HG02885 (cell line): ENCODE results near the gene TUBGCP2.
"Not testable (repeated sequence)": the region's sequence is repeated elsewhere in the genome, so short reads cannot be mapped to it uniquely, and the experiment has no call there.

Experiments
- ATAC-seq: cut with Tn5 transposase; IDR thresholded peaks from one replicate; pipeline ENCODE4 v1.9.1; 2021; ENCODE audit warnings: mild to moderate bottlenecking; ENCODE audit not compliant: unreplicated experiment, poor library complexity

The TUBGCP2 gene

DNA sequence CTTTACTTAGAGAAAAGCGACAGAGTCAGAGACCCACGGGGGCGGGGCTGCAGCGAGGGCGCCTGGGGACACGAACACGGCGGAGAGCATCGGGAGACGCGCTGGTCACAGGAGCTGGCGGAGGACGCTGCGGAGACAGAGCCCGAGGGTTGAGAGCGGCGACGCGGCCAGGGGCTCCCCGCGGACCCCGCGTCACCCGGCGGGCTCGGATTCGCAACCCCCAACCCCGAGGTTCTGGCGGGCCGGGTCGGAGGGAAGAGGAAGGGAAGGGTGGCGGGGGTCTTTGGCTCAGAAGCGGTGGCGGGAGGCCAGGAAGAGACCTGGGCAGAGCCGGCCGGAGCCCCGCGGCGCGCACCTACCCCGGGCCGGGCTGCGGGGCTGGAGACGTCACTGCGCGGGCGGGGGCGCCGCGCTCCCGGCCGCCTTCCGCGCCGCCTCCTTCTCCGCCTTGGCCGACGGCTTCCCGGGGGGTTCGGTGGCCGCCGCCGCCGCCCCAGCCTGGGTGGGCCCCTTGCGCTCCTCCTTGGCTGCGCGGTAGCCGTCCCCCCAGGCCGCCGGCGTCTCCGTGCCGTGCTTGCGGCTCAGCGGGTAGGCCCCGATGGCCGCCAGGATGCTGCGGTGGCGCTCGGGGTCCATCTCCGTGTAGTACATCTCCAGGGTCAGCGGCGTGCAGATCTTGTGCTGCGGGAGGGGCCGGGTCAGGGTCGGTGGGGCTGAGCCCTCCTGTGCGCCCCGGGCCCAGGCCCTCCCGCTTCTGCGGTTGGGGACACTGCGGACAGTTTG, 17.0 kb upstream of the TUBGCP2 start:
- no peak for ATAC-seq

DNA sequence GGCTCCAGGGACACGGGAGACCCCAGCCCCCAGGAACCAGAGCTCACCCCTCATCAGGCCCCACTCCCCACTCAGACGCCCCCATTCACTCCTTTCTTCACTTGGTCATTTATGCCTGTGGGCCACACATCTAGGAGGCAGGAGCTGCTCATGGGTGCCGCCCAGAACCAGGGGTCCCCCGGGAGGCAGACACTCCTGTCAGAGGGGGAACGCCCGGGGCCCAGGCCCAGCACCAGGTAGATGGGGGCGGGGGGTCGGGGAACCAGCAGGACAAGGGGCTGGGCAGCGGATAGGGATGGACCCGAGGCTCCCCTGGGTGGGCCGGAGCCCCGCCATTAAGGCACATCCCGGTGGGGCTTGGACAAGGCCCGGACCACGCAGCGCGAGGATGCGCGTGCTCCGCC, 16.2 kb upstream of the TUBGCP2 start:
- no peak for ATAC-seq

DNA sequence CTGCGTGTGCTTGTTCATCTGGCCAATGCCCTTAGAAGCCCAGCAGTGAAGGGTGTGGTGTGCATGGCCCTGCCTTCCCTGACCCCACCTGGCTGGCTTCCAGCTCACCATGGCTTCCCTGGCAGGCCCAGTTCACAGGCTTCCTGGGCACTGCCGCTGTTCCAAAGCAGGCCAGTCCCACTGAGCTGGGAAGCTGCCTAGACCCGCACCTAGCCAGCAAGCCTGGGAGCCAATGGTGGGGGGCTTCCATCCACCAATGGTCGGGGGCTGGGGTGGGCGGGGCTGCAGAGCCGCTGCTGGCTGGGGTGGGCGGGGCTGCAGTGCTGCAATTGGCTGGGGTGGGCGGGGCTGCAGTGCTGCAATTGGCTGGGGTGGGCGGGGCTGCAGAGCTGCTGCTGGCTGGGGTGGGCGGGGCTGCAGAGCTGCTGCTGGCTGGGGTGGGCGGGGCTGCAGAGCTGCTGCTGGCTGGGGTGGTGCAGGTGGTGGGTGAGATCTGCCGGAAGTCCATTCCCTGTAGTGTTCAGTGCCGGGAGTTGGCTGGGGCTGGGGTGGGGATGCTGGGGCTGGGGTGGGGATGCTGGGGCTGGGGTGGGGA, 15.6 kb upstream of the TUBGCP2 start:
- ATAC-seq: peak; percentile 54

DNA sequence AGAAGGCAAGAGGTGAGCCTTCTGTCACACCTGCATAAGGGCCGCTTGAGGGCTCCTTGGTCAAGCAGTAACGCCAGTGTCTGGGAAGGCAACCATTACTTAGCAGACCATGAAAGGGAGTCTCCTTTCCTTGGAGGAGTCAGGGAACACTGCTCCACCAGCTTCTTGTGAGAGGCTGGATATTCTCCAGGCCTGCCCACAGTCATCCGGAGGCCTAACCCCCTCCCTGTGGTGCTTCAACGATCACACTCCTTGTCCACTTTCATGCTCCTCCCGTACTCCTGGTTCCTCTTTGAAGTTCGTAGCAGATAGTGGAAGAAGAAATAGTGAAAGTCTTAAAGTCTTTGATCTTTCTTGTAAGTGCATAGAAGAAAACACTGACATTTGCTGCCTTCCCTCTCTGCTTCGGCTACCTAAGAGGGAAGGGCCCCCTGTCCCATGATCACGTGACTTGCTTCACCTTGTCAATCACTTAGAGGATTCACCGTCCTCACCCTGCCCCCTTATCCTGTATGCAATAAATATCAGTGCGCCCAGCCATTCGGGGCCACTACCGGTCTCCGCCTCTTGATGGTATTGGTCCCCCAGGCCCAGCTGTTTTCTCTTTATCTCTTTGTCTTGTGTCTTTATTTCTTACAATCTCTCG, 13.5 kb upstream of the TUBGCP2 start:
- ATAC-seq: not testable (repeated sequence)

DNA sequence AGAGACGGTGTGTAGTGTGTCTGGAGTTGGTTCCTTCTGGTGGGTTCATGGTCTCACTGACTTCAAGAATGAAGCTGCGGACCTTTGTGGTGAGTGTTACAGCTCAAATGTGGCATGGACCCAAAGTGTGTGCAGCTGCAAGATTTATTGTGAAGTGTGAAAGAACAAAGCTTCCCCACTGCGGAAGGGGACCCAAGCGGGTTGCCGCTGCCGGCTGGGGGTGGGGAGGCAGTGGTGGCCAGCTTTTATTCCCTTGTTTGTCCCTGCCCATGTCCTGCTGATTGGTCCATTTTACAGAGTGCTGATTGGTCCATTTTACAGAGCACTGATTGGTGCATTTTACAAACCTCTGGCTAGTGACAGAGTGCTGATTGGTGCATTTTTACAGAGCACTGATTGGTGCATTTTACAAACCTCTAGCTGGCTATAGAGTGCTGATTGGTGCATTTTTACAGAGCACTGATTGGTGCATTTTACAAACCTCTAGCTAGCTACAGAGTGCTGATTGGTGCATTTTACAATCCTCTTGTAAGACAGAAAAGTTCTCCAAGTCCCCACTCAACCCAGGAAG, 12.3 kb upstream of the TUBGCP2 start:
- ATAC-seq: not testable (repeated sequence)

DNA sequence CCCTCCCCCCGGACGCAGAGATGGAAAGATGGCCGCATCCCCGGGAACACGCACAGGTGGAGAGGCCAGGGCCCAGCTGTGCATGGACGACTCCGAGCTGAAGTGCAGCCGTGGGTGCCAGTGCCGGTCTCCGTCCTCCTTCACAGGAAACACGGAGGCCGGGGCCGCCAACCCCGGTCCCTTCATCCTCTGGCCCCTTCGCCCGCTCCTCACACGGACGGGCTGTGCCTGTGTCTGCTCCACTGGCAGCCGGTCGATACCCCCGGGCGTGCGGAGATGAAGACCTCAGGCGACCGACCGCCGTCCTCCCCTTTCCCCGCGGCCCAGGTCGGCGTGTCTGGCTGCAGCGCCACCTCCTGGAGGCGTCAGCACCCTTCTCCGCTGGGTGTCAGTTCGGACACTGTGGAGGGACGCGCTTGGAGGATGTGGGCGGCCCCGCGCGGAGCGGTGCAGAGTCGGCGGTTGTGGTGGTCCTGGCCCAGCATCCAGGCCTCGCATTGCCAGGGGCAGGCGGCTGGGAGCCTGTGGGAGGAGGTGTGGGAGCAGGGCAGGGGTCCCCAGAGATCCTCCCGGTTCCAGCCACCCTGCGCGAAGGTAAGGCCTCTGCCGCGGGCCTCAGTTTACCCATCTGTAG, 9.9 kb upstream of the TUBGCP2 start:
- peak; percentile 76 for ATAC-seq

DNA sequence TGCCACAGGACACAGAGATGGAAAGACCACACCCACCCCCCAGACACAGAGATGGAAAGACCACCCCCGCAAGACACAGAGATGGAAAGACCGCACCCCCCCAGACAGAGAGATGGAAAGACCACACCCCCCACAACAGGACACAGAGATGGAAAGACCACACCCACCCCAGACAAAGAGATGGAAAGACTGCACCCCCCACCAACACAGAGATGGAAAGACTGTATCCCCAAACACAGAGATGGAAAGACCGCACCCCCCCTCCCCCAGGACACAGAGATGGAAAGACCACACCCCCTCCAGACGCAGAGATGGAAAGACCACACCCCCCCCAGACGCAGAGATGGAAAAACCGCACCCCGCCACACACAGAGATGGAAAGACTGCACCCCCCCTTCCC, 8.1 kb upstream of the TUBGCP2 start:
- no peak for ATAC-seq

DNA sequence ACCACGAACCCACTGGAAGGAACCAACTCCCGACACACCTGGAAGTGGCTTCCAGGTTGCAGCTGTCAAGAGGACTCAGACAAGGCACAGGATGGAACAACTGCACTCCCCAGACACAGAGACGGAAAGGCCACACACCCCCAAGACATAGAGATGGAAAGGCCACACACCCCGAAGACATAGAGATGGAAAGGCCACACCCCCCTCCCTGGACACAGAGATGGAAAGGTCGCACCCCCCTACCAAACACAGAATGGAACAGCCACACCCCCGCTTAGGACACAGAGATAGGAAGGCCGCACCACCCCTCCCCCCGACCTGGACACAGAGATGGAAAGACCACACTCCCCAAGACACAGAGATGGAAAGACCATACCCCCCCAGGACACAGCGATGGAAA, 7.6 kb upstream of the TUBGCP2 start:
- no peak for ATAC-seq

DNA sequence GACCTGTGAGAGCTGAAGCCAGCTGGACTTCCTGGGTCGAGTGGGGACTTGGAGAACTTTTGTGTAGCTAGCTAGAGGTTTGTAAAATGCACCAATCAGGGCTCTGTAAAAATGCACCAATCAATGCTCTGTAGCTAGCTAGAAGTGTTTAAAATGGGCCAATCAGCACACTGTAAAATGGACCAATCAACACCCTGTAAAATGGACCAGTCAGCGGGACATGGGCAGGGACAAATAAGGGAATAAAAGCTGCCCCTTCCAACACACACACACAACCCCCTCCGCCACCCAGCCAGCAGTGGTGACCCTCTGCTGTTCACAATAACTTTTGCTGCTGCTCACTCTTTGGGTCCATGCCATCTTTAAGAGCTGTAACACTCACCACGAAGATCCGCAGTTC, 7.2 kb upstream of the TUBGCP2 start:
- no peak for ATAC-seq

DNA sequence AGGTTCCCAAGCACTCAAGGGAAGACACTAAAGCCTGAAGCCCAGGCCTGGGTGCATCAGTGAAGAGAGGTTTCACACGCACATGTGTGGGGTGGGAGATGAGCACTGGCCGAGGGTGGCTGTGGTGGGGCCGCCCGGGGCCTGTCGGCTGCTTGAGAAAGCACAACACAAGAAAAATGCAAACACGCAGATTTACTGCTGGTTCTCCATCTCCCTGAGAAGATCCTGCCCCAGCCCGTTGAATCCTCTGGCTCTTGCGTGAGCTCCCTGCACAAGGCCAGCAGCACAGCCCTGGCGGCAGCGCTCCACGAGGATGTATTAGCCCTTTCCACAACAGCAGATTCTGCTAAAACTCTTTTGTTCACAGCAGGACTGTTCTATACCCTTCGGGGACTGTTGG, 6.2 kb upstream of the TUBGCP2 start:
- no peak for ATAC-seq

DNA sequence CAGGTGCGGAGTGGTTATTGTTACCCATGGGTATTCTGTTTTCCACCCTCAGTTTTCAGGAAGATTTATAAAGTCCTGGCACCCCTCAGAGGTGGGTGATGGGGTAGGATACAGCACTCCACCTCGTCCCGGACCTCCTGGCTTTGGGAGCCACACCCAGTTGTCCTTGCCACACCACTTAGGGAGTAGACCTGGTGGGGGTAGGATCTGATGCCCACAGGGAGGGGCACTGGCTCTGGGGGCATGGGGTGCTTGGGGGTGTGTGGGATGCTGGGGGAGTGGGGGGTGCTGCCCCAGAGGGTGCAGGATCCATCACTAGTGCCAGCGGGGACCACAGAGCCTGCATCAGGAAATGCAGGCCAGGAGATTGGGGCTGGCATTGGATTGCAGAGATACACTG, 4.5 kb upstream of the TUBGCP2 start:
- no peak for ATAC-seq

DNA sequence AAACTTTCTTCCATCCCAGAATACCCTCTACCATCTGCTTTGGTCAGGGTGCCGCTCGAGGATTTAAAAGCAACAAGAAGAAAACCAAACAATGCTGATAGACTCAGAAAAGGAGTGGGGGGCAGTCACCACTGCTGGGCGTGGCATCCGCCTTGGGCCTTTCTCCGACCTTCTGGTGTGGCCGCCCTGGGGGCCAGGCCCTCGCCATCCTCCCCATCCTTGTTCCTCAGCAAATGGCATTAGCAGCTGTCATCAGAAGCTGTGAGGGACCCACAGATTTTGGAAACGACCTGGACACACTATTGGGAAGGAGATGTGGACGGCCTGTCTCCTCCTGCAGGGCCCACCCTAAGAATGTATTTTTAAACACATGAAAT, 4.1 kb upstream of the TUBGCP2 start:
- ATAC-seq: no peak

DNA sequence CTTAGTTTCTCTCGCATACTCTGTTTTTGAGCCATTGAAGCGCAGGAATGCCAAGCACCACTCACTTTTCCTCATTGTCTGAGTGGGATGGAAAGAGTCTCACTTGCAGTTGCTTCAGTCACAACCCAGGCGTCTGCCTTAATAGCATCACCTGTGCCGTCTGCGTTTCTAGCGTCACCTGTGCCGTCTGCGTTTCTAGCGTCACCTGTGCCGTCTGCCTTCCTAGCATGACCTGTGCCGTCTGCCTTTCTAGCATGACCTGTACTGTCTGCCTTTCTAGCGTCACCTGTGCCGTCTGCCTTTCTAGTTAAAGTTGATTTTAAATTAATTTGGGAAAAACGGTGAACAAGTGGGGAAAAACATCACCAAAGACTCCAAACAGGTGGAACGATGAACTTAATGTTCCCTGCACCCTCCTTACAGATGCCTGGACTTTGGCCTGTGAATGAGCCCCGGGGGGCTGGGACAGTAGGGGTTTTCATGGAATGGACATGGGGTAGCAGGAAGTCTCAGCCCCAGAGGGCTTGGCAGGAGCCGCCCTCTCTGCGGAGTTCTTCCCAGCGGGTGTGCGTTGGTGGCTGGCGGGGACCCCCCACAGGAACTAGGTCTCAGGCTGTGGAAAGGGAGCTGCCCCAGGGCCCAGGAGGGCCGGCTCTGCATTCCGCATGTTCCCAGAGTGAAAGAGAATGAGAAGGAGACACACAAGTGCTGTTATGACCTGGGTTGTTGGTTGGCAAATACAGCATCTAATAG, 3.5 kb upstream of the TUBGCP2 start:
- ATAC-seq: no peak

DNA sequence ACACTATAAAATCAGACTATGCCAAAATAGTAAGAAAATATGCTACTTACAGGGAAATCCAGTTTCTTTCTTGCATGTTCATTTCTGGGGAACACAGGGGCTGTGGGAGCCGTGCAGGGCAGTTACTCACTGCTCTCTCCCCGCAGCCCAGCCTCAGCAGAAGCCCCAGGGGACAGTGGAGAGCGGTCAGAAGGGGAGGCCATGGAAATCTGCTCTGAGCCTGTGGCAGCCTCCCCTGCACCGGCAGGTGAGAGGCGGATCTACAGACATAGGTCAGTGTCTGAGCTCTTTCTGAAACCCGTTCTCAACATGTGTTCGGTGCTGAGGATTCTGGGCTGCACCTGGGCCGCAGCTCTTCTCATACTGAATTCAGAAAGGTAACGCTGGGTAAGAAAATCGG, 2.9 kb upstream of the TUBGCP2 start:
- ATAC-seq: no peak

DNA sequence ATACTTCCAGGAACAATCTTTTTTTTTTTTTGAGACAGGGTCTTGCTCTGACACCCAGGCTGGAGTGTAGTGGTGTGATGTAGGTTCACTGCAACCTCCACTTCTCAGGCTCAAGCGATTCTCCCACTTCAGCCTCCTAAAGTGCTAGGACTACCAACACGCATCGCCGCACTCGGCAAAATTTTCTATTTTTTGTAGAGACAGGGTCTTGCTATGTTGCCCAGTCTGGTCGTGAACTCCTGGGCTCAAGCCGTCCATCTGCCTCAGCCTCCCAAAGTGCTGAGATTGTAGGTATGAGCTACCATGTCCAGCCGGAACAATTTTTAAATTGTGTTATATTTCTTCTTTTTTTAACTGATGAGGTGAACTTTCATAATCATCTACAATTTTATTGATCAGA, 2.1 kb upstream of the TUBGCP2 start:
- no peak for ATAC-seq

DNA sequence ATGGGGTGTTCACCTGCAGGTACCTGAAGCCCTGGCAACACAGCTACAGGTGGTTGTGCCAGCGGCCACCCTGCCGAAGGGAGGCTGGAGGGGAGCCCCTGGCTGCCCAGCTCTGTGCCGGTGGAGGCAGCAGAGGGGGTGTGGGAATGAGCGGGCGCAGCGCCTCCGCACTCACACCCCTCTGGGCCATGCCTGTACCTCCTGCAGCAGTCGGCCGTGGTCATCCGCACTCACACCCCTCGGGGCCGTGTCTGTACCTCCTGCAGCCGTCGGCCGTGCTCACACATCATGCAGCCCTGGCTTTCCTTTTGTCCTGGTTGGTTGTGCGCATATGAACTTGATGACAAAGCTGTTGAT, 1.7 kb upstream of the TUBGCP2 start:
- no peak for ATAC-seq

DNA sequence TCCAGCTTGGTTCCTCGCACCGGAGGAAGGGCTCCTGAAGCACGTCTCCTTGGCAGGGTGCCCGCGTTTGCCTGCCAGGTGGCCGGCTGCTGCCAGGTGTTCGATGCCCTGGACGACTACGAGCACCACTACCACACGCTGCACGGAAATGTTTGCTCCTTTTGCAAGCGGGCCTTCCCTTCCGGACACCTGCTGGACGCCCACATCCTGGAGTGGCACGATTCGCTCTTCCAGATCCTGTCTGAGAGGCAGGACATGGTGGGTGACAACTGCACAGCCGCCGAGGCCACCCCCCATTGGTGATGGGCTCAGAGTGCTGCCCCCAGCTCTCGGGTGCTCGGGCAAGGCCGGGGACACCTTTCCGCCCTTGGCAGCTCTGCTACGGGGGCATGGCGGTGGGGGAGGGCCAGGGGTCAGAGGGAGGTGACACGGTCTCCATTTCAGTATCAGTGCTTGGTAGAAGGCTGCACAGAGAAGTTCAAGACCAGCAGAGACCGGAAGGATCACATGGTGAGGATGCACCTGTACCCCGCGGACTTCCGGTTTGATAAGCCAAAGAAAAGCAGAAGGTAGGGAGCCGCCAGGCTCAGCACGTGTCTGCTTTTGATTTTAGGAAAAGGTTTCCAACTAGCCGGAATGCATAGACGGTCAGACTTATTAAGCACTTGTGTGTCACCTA, 1.2 kb upstream of the TUBGCP2 start:
- ATAC-seq: no peak

DNA sequence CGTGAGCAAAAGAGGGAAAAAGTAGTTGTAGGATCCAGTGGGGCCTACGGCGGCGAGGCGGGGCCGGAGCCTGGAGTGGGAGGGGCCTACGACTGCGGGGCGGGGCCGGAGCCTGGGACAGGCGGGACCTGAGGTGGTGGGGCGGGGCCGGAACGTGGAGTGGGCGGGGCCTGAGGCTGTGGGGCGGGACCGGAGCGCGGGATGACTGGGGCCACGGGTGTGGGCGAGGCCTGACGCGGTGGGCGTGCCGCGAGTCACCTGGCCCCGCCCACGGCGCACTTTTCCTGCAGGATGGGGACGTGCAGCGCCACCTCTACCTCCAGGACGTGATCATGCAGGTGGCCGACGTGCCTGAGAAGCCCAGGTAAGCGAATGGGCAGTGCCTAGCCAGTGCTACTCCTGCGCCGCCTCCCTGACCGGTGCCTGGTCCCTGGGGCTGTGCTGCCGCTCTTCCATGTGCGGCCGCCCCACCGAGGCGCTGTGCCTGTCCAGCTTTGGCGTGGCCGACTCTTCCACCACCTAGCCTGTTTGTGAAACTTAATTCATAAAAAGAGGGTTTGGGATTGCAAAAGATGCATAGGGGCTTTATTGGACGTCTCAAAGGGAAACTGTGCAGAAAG, 538 bp upstream of the TUBGCP2 start:
- peak; percentile 71 for ATAC-seq

DNA sequence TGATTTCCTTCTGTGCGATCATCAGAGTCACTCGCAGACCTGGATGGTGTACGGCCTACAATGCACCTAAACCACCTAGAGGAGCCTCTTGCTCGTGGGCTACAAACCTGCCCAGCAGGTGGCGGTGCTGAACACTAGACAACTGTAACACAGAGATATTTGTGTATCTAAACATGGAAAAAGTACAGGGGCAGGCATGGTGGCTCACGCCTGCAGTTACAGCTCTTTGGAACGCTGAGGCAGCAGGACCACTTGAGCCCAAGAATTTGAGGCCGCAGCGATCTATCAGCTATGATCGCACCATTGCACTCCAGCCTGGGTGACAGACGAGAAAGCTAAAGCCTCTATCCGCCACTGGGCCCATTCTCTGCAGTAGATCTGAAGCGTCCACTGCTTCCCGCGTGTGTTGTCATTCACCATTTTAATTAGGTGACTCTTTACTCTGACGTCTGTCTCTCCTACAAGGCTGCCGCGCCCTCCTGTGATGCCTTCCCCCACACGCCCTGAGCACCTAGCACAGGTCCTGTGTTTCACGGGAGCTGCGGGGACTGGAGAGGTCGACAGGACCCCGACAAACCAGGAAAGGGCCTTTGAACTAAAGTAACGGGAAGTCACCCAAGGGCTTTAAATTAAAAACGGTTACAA, 774 bp downstream of the TUBGCP2 start:
- ATAC-seq: peak; percentile 36
